Skeletal muscle tissue (tissue), 4 donors: Measurements from ENCODE around the gene PTGES. TPM values are rescaled to one million over a fixed set of nuclear protein-coding genes. Genes with fewer than 3 reads are reported as not detected.
"Not testable (repeated sequence)": the region's sequence is repeated elsewhere in the genome, so short reads cannot be mapped to it uniquely, and the experiment has no call there.

Experiments
- H3K27ac ChIP-seq: one replicate; pipeline ENCODE4 v1.7.0; 2013; ENCODE audit warnings: mild to moderate bottlenecking, low read depth, low read length, inconsistent platforms
- H3K27me3 ChIP-seq, 3 donors: one replicate each; pipeline ENCODE4 v1.7.0; 2013; ENCODE audit warnings: low read length in 3 of 3; ENCODE audit not compliant: control insufficient read depth in 3 of 3, insufficient read depth in 3 of 3
- H3K36me3 ChIP-seq, 3 donors: one replicate each; pipeline ENCODE4 v1.7.0; 2013; ENCODE audit warnings: low read length in 3 of 3; ENCODE audit not compliant: control insufficient read depth in 3 of 3, insufficient read depth in 3 of 3
- H3K4me1 ChIP-seq, 3 donors: one replicate each; pipeline ENCODE4 v1.7.0; 2013; ENCODE audit warnings: low read length in 3 of 3, mild to moderate bottlenecking in 3 of 3; ENCODE audit not compliant: control insufficient read depth in 3 of 3, insufficient read depth in 3 of 3
- H3K4me3 ChIP-seq, 3 donors: one replicate each; pipeline ENCODE4 v1.7.0; 2013; ENCODE audit warnings: low read length in 3 of 3
- H3K9ac ChIP-seq, 3 donors: one replicate each; pipeline ENCODE4 v1.7.0; 2013; ENCODE audit warnings: low read length in 3 of 3, mild to moderate bottlenecking in 3 of 3, moderate library complexity in 2 of 3, low read depth in 1 of 3
- H3K9me3 ChIP-seq, 3 donors: one replicate each; pipeline ENCODE4 v1.7.0; 2013; ENCODE audit warnings: low read length in 3 of 3; ENCODE audit not compliant: control insufficient read depth in 3 of 3
- total RNA-seq: library from RNA; depleted of rRNA; stranded (reverse); fragments of >200 nt; gene quantifications from one replicate; pipeline ENCODE4 v1.2.3, GENCODE V29; 2014
- donor health status: Osteomylitis.

PTGES gene
- total RNA-seq, 1 donor from 2014 or later = 12.5 TPM

DNA sequence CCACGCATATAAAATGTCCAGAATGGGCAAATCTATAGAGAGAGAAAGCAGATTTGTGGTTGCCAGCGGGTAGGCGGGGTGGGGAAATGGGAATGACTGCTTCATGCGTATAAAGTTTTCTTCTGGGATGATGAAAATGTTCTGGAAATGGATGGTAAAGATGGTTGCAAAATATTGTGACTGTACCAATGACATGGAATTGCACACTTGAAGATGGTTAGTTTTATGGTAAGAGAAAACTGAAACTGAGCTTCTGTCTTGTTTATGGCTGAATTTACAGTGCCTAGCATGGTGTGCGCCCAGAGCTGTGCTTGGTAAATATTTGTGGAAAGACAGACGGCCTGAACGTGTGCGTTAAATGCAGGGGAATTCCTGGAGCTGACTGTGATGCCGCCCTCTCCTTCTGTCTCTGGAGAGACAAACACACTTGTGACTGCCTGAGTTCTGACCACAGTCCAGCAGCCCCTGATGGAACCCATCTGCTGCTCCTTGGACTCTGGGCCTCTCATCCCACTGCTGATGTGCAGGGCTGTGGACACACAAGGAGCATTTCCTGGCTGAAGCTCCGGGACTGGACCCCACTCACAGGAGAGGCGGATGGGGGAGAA lies 8.6 kb upstream of the PTGES start:
- Histone ChIP-seq H3K36me3 (no peaks in the 10 kb centered on the region), H3K9ac (no peak overlapping the region), H3K4me1 (peaks cover 4 to 13% (median 7%) of the 10 kb centered on the region in 3 donors), H3K27ac (peak overlapping the region; percentile 57), H3K9me3 (no peaks in the 10 kb centered on the region), H3K4me3 (no peak overlapping the region), H3K27me3 (peaks cover 6 to 14% (median 10%) of the 10 kb centered on the region in 3 donors)

DNA sequence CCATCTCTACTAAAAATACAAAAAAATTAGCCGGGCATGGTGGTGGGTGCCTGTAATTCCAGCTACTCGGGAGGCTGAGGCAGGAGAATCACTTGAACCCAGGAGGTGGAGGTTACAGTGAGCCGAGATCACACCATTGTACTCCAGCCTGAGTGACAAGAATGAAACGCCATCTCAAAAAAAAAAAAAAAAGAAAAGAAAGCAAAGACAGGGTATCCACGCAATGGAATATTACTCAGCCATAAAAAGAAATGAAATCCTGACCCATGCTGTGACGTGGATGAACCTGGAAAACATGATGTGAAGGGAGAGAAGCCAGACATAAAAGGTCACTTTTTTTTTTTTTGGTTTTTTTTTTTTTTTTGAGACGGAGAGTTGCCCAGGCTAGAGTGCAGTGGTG lies 7.9 kb upstream of the PTGES start:
- H3K27ac ChIP-seq, H3K9ac ChIP-seq, H3K36me3 ChIP-seq, H3K4me3 ChIP-seq, H3K9me3 ChIP-seq: not testable (repeated sequence)
- peaks cover 4 to 13% (median 7%) of the 10 kb centered on the region in 3 donors for H3K4me1 ChIP-seq
- peaks cover 6 to 14% (median 10%) of the 10 kb centered on the region in 3 donors for H3K27me3 ChIP-seq

DNA sequence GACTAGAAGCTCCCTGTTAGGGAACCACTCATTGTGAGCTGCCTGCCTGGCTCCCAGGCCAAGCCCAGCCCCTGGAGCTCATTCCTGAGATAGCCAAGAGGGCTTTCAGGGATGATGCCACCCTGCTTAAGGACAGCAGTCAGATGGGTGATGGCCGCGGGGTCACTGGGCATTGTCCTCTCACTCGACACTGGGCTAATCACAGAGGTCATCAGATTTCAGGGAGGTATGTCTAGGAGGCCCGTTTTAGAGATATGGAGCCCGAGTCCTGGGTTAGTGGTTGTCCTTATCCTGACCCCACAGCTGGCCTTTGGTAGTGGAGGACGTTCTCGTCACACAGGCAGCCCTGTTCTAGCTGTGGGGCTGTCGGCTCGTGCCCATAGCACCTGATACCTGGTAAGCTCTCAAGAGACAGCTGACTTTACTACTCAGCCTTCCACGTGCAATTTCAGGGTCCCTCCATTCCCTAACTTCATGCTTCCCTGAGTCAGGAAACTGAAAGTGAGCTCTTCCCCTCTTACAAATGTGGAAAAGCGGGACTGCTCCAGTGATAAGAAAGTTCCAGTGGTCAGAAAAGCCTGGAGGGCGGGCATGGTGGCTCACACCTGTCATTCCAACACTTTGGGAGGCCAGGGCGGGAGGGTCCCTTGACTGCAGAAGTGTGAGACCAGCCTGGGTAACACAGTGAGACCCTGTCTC lies 7.1 kb upstream of the PTGES start:
- no peak overlapping the region for H3K27ac ChIP-seq
- H3K27me3 ChIP-seq = peaks cover 10 to 14% (median 10%) of the 10 kb centered on the region in 3 donors

GRCh38 chr9:129759319-129759718 lies 6.5 kb upstream of the PTGES start:
- Histone ChIP-seq H3K4me1 (peaks cover 4 to 13% (median 7%) of the 10 kb centered on the region in 3 donors), H3K9me3 (no peaks in the 10 kb centered on the region), H3K9ac (no peak overlapping the region), H3K4me3 (no peak overlapping the region), H3K27ac (no peak overlapping the region), H3K27me3 (peaks cover 10 to 14% (median 10%) of the 10 kb centered on the region in 3 donors), H3K36me3 (no peaks in the 10 kb centered on the region)

More for the DNA sequence above, 7.1 kb upstream of the PTGES start:
- no peaks in the 10 kb centered on the region for H3K9me3 ChIP-seq
- H3K4me1 ChIP-seq = peaks cover 4 to 13% (median 7%) of the 10 kb centered on the region in 3 donors
- H3K36me3 ChIP-seq = no peaks in the 10 kb centered on the region
- no peak overlapping the region for H3K9ac ChIP-seq
- no peak overlapping the region for H3K4me3 ChIP-seq

DNA sequence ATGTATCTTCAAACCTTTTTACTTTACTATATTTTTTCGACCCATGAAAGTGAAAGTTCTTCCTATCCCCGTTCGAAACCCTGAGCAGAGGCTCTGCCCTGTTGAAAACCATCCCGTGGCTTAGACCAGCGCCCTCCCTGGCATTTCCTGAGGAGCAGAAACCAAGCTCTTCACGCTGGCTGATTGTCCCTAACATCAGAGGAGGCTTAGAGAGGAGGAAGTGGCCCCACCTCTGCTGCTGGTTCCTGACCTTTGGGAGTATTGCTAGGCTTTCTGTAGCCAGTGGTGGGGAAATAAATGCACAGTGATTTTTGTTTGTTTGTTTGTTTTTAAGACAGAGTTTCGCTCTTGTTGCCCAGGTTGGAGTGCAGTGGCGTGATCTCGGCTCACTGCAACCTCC lies 4.2 kb upstream of the PTGES start:
- Histone ChIP-seq H3K27me3 (peaks cover 20 to 31% (median 29%) of the 10 kb centered on the region in 3 donors), H3K9me3 (no peaks in the 10 kb centered on the region), H3K27ac (no peak overlapping the region), H3K36me3 (no peaks in the 10 kb centered on the region), H3K4me3 (no peak overlapping the region), H3K9ac (no peak overlapping the region), H3K4me1 (peaks cover 10 to 22% (median 13%) of the 10 kb centered on the region in 3 donors)

- Histone ChIP-seq H3K4me3 (no peak overlapping the region), H3K36me3 (no peaks in the 10 kb centered on the region), H3K4me1 (peaks cover 11 to 18% (median 12%) of the 10 kb centered on the region in 3 donors), H3K9ac (no peak overlapping the region), H3K27ac (no peak overlapping the region), H3K9me3 (no peaks in the 10 kb centered on the region), H3K27me3 (peaks cover 25 to 31% (median 28%) of the 10 kb centered on the region in 3 donors)
Measured at GRCh38 chr9:129756191-129756590, 3.3 kb upstream of the PTGES start.

- no peak overlapping the region for H3K9ac ChIP-seq
- no peaks in the 10 kb centered on the region for H3K36me3 ChIP-seq
- no peak overlapping the region for H3K27ac ChIP-seq
Measured at GRCh38 chr9:129755151-129755550, 2.3 kb upstream of the PTGES start.

DNA sequence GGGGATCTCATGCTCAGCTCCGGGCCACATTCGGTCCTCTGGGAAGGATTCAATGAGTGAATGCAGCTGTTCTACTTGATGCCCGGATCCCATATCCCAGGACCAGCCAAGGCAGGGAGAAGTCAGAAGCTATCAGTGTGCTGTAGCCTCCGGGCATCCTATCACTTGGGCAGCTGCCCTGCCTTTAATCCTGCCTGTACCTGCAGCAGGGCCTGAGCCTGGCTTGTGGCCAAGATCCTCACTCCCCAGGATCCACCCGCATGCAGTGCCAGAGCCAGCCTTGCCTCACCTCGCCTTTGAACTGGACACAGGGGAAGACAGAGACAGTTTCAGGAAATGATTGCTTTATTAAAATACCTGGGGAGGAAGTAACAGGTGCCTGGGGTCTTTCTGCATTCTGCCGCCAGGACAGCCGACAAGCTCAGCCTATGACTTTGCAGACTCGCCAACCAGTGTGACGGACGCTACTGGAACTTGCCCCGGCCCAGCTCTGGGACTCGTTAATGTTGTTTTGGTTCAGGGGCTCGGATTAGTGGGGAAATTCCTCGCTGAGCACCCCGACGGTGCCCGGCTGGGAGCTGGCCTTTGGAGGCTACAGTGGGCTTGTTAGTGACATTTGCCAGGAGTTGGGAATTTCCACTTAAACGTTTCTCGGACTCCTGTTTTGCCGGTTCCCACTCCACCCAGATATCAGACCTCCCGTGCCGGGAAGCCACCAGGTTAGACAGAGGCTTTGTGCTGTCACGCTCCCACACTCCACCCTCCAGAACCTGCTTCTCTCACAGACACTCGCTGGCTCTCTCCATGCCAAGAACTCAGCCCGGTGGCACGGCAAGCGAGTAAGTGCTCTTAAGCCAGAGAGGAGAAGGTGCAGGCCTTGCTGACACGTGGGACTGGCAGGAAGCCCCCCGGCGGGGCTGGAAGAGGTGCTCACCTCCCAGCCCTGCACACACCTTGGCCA lies 721 bp downstream of the PTGES start:
- H3K9me3 ChIP-seq = no peaks in the 10 kb centered on the region
- peak overlapping the region in 1 of 3 donors; percentile 62 for H3K9ac ChIP-seq
- peaks cover 11 to 18% (median 12%) of the 10 kb centered on the region in 3 donors for H3K4me1 ChIP-seq
- H3K4me3 ChIP-seq = peak overlapping the region; percentile 52 to 63 (median 62)
- H3K27me3 ChIP-seq = peaks cover 31 to 34% (median 33%) of the 10 kb centered on the region in 3 donors
- no peak overlapping the region for H3K27ac ChIP-seq
- H3K36me3 ChIP-seq = no peaks in the 10 kb centered on the region

More at GRCh38 chr9:129755151-129755550, 2.3 kb upstream of the PTGES start:
- H3K4me3 ChIP-seq = no peak overlapping the region
- peaks cover 33 to 36% (median 35%) of the 10 kb centered on the region in 3 donors for H3K27me3 ChIP-seq
- H3K9me3 ChIP-seq = no peaks in the 10 kb centered on the region
- H3K4me1 ChIP-seq = peaks cover 11 to 18% (median 12%) of the 10 kb centered on the region in 3 donors

- Histone ChIP-seq H3K4me1 (peaks cover 11 to 18% (median 12%) of the 10 kb centered on the region in 3 donors), H3K36me3 (no peaks in the 10 kb centered on the region), H3K4me3 (no peak overlapping the region), H3K9me3 (no peaks in the 10 kb centered on the region), H3K9ac (no peak overlapping the region), H3K27me3 (peaks cover 30 to 33% (median 31%) of the 10 kb centered on the region in 3 donors), H3K27ac (no peak overlapping the region)
Measured at GRCh38 chr9:129750013-129750638, 2.7 kb downstream of the PTGES start.
